ENCODE measurements around the gene SMYD4.
"Not testable (repeated sequence)": the region's sequence is repeated elsewhere in the genome, so short reads cannot be mapped to it uniquely, and the experiment has no call there.

SMYD4 gene

GRCh38 chr17:1829592-1830257 is at the start of gene SMYD4, which contains the start of gene RPA1:
Gene SMYD4, minus strand, starts transcription at chr17:1829902. Its CDS starts 1,908 bp downstream, at chr17:1827994.
Gene RPA1, plus strand, starts transcription at chr17:1830005. Its CDS starts 89 bp downstream, at chr17:1830094.
- peak; percentile 41 to 91 (median 78) for DNase-seq

GRCh38 chr17:1878419-1879121 is 48.9 kb upstream of the SMYD4 start:
- no peak for DNase-seq

- no peak for DNase-seq
These were observed 45.9 kb upstream of the SMYD4 start for GRCh38 chr17:1875597-1875996.

GRCh38 chr17:1873418-1873817 is 43.7 kb upstream of the SMYD4 start:
- DNase-seq, result no peak

GRCh38 chr17:1872976-1873375 is 43.3 kb upstream of the SMYD4 start:
- no peak for DNase-seq

GRCh38 chr17:1872254-1872653 is 42.6 kb upstream of the SMYD4 start:
- DNase-seq, result no peak

GRCh38 chr17:1871756-1872155 is 42.1 kb upstream of the SMYD4 start:
- DNase-seq, result no peak

- no peak for DNase-seq
These were observed 40.9 kb upstream of the SMYD4 start for GRCh38 chr17:1870592-1870991.

GRCh38 chr17:1868090-1868489 is 38.4 kb upstream of the SMYD4 start:
- no peak for DNase-seq

- no peak for DNase-seq
These were observed 37.6 kb upstream of the SMYD4 start for GRCh38 chr17:1867307-1867706.

GRCh38 chr17:1865252-1866037 is 35.7 kb upstream of the SMYD4 start:
- no peak for DNase-seq

GRCh38 chr17:1861391-1862010 is 31.8 kb upstream of the SMYD4 start:
- DNase-seq, result no peak

- no peak for DNase-seq
These were observed 31.3 kb upstream of the SMYD4 start for GRCh38 chr17:1860978-1861377.

GRCh38 chr17:1856462-1856861 is 26.8 kb upstream of the SMYD4 start:
- DNase-seq, result not testable (repeated sequence)

GRCh38 chr17:1853698-1854097 is 24.0 kb upstream of the SMYD4 start:
- no peak for DNase-seq

GRCh38 chr17:1852327-1852726 is 22.6 kb upstream of the SMYD4 start:
- no peak for DNase-seq

GRCh38 chr17:1847191-1847590 is 17.5 kb upstream of the SMYD4 start:
- no peak for DNase-seq

- no peak for DNase-seq
These were observed 14.2 kb upstream of the SMYD4 start for GRCh38 chr17:1843947-1844346.

GRCh38 chr17:1839516-1839915 is 9.8 kb upstream of the SMYD4 start:
- DNase-seq, result no peak

GRCh38 chr17:1834380-1835149 is 4.9 kb upstream of the SMYD4 start:
- DNase-seq, result no peak

GRCh38 chr17:1830288-1830687 is 586 bp upstream of the SMYD4 start:
- peak in 1 of 14 donors; percentile 19 for DNase-seq

- peak in 2 of 14 donors; percentile 28 for DNase-seq
These were observed 498 bp downstream of the SMYD4 start for GRCh38 chr17:1829216-1829591.

Measured in C1 segment of cervical spinal cord (tissue), 14 donors.